GM12891 (cell line): Measurements from ENCODE around the gene ZDHHC9.

Experiments
- POLR2A ChIP-seq: IDR thresholded peaks from 2 replicates; pipeline ENCODE4 v1.6.1; 2011; ENCODE audit warnings: low read depth, low read length, control low read depth
- POLR2AphosphoS5 ChIP-seq: IDR thresholded peaks from 2 replicates; pipeline ENCODE4 v1.6.1; 2011; ENCODE audit warnings: low read depth, low read length, control low read depth
- POU2F2 ChIP-seq: IDR thresholded peaks from 2 replicates; pipeline ENCODE4 v1.6.1; 2011; ENCODE audit warnings: low read depth, mild to moderate bottlenecking, control low read depth, low read length, moderate library complexity
- SPI1 ChIP-seq: IDR thresholded peaks from 2 replicates; pipeline ENCODE4 v1.6.1; 2011; ENCODE audit warnings: low read depth, low read length, control low read depth
- TAF1 ChIP-seq: IDR thresholded peaks from 2 replicates; pipeline ENCODE4 v1.6.1; 2011; ENCODE audit warnings: low read depth, low read length, control low read depth

GRCh38 chrX:129823522-129823921, 20.2 kb downstream of the ZDHHC9 start:
- TF ChIP-seq POLR2AphosphoS5 (no peak), SPI1 (no peak), POLR2A (no peak), TAF1 (no peak), POU2F2 (no peak)
